Fibroblast of villous mesenchyme (primary cell): ENCODE measurements around the gene MTREX. TPM values are rescaled to one million over a fixed set of nuclear protein-coding genes. Genes with fewer than 3 reads are reported as not detected.

ENCODE experiments used
- DNase-seq: peaks from one replicate; pipeline ENCODE4 v3.0.0-alpha.2; 2010; ENCODE audit warnings: low read depth
- H3K4me3 ChIP-seq: 2 replicates; pipeline ENCODE4 v1.5.1; 2011; ENCODE audit warnings: low read depth, mild to moderate bottlenecking, low read length
- total RNA-seq: library from RNA; depleted of rRNA; stranded (reverse); fragments of >200 nt; gene quantifications from 2 replicates; pipeline ENCODE4 v1.2.3, GENCODE V29; 2012
- TF ChIP-seq, protein P1 (sequence below): IDR thresholded peaks from 2 replicates; pipeline ENCODE4 v1.5.1; 2012; ENCODE audit warnings: low read depth, mild to moderate bottlenecking, low read length; ENCODE audit not compliant: insufficient read depth

The MTREX gene
- total RNA-seq, 1 donor, result 108 TPM

GRCh38 chr5:55387865-55388264, 80.1 kb downstream of the MTREX start:
- no peak for DNase-seq
- TF ChIP-seq, protein P1, sequence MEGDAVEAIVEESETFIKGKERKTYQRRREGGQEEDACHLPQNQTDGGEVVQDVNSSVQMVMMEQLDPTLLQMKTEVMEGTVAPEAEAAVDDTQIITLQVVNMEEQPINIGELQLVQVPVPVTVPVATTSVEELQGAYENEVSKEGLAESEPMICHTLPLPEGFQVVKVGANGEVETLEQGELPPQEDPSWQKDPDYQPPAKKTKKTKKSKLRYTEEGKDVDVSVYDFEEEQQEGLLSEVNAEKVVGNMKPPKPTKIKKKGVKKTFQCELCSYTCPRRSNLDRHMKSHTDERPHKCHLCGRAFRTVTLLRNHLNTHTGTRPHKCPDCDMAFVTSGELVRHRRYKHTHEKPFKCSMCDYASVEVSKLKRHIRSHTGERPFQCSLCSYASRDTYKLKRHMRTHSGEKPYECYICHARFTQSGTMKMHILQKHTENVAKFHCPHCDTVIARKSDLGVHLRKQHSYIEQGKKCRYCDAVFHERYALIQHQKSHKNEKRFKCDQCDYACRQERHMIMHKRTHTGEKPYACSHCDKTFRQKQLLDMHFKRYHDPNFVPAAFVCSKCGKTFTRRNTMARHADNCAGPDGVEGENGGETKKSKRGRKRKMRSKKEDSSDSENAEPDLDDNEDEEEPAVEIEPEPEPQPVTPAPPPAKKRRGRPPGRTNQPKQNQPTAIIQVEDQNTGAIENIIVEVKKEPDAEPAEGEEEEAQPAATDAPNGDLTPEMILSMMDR, result no peak
- no peak overlapping the region for H3K4me3 ChIP-seq

DNA sequence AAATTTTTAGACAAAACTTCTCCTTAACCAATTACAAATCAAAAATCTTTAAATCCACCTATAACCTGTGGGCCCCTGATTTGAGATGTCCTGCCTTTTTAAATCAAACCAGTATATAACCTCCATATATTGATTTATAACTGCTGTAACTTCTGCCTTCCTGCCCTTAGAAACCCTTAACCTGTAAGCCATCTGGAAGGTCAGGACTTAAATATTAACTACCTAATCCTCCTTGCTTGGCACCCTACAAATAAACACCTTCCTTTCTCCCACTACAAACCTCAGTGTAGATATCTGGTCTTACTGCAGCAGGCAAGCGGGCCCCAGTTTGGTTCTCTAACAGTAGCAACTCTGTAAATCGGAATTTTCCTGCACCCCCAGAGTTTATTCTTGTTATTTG, 83.9 kb downstream of the MTREX start:
- DNase-seq, result no peak
- TF ChIP-seq, protein P1, result no peak
- no peak overlapping the region for H3K4me3 ChIP-seq

GRCh38 chr5:55392669-55393068, 84.9 kb downstream of the MTREX start:
- H3K4me3 ChIP-seq, result no peak overlapping the region
- TF ChIP-seq, protein P1, result no peak
- DNase-seq, result no peak

GRCh38 chr5:55393501-55394175, 85.8 kb downstream of the MTREX start:
- H3K4me3 ChIP-seq, result no peak overlapping the region
- DNase-seq, result no peak
- TF ChIP-seq, protein P1, result no peak

DNA sequence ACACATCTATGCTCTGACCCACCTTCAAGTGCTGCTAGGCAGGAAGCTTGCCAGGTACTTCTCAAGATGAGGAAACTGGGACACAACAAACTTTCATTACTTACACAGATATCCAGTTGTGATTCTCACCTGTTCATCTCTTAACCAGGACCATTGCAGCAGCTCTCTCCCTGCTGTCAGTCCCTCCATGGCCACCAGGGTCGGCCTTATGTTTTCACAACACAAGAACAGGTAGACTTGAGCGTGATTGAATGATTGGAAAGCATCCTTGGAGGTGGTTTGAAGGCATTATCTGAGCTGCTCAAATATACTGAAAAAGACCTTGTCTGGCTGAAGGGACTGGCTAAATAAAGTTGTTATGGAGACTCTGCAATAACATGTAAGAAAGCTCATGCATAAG, 94.4 kb downstream of the MTREX start:
- DNase-seq, result no peak
- no peak overlapping the region for H3K4me3 ChIP-seq
- TF ChIP-seq, protein P1, result no peak

- no peak for DNase-seq
- H3K4me3 ChIP-seq, result no peak overlapping the region
- TF ChIP-seq, protein P1, result no peak
Observed at GRCh38 chr5:55406292-55406691, 98.5 kb downstream of the MTREX start.
